NCI-H1092 treated with DMSO at 0.1 percent for 48 hours (cell line): ENCODE results near the gene UBE2U.
A peak's percentile ranks its signal among the peaks of the same experiment; 100 is the strongest.

Source experiments
- DNase-seq: peaks from one replicate; lab custom pipeline; 2025; lab: John Stamatoyannopoulos, UW

Gene UBE2U

GRCh38 chr1:64203420-64203819 is at the start of gene UBE2U:
Gene UBE2U, plus strand, starts transcription at chr1:64203623. Its CDS starts 428 bp downstream, at chr1:64204051.
- DNase-seq: no peak

GRCh38 chr1:64155278-64155677 is 48.1 kb upstream of the UBE2U start:
- DNase-seq: no peak

GRCh38 chr1:64161357-64161941 is 42.0 kb upstream of the UBE2U start:
- DNase-seq: no peak

GRCh38 chr1:64162151-64162550 is 41.3 kb upstream of the UBE2U start:
- peak; percentile 8 for DNase-seq

GRCh38 chr1:64162804-64163203 is 40.6 kb upstream of the UBE2U start:
- no peak for DNase-seq

- no peak for DNase-seq
Measured at GRCh38 chr1:64163431-64163830, 40.0 kb upstream of the UBE2U start.

GRCh38 chr1:64163970-64164369 is 39.5 kb upstream of the UBE2U start:
- peak; percentile 1 for DNase-seq

GRCh38 chr1:64166629-64167028 is 36.8 kb upstream of the UBE2U start:
- no peak for DNase-seq

GRCh38 chr1:64167176-64167575 is 36.2 kb upstream of the UBE2U start:
- no peak for DNase-seq

- DNase-seq: no peak
Measured at GRCh38 chr1:64171246-64171645, 32.2 kb upstream of the UBE2U start.

- peak; percentile 32 for DNase-seq
Measured at GRCh38 chr1:64171797-64172281, 31.6 kb upstream of the UBE2U start.

GRCh38 chr1:64172458-64172983 is 30.9 kb upstream of the UBE2U start:
- DNase-seq: peak; percentile 88

GRCh38 chr1:64173336-64173940 is 30.0 kb upstream of the UBE2U start:
- DNase-seq: peak; percentile 26

GRCh38 chr1:64175639-64176038 is 27.8 kb upstream of the UBE2U start:
- DNase-seq: no peak

- DNase-seq: no peak
Measured at GRCh38 chr1:64176659-64177058, 26.8 kb upstream of the UBE2U start.

GRCh38 chr1:64179588-64179987 is 23.8 kb upstream of the UBE2U start:
- no peak for DNase-seq

- DNase-seq: no peak
Measured at GRCh38 chr1:64182207-64182606, 21.2 kb upstream of the UBE2U start.

GRCh38 chr1:64183395-64184002 is 19.9 kb upstream of the UBE2U start:
- peak; percentile 1 for DNase-seq

- DNase-seq: no peak
Measured at GRCh38 chr1:64184003-64184440, 19.4 kb upstream of the UBE2U start.

- DNase-seq: no peak
Measured at GRCh38 chr1:64186138-64186897, 17.1 kb upstream of the UBE2U start.

- DNase-seq: no peak
Measured at GRCh38 chr1:64186898-64187280, 16.5 kb upstream of the UBE2U start.

GRCh38 chr1:64187646-64188045 is 15.8 kb upstream of the UBE2U start:
- no peak for DNase-seq
